HG03457 (cell line): ENCODE results near the gene SPRYD3.
"Not testable (repeated sequence)": the region's sequence is repeated elsewhere in the genome, so short reads cannot be mapped to it uniquely, and the experiment has no call there.

ENCODE experiments used
- ATAC-seq: cut with Tn5 transposase; IDR thresholded peaks from one replicate; pipeline ENCODE4 v1.9.1; 2021; ENCODE audit warnings: moderate number of reproducible peaks; ENCODE audit not compliant: unreplicated experiment

Gene SPRYD3

DNA sequence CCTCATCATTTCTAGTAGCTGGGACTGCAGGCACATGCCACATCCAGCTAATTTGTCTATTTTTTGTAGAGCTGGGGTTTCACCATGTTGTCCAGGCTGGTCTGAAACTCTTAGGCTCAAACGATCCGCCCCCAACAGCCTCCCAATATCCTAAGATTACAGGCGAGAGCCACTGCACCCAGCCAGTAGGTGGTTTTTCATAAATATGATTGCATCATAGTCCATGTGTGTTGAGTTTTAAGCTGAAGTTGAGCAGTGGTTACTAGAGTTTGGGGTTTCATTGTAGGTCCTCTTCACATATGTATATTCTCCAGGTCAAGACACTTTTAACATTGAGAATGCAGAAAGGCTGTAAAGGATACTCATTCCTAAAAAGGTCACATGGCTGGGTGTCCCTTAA is 42.4 kb downstream of the SPRYD3 start:
- no peak for ATAC-seq

DNA sequence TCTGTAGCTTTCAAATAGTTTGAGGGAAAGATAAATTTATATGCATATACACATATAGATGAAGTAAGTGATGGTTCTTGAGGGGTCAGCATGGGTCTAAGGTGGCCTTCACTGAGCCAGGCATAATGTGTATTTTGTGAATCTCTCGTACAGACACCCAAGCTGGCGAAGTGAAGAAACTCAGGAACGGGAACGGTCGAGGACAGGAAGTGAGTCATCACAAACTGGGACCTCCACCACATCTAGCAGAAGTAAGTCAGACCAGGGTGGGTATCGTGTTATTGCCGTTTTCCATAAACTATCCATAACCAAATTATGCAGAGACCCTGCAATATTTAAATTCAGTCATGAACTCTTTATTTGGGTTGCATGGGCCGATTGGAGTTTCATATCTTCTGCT is 44.7 kb downstream of the SPRYD3 start:
- no peak for ATAC-seq

DNA sequence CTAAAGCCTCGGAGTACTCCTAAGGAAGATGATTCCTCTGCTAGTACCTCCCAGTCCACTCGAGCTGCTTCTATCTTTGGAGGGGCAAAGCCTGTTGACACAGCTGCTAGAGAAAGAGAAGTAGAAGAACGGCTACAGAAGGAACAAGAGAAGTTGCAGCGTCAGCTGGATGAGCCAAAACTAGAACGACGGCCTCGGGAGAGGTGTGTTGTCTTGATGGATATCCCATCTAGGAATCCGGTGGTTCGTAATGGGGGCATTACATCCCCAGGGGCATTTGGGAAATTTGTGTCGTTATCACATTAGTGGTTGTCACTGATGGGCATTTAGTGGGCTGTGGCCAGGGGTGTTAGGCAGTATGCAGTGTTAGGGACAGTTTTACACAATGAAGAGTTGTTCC is 45.4 kb downstream of the SPRYD3 start:
- not testable (repeated sequence) for ATAC-seq

DNA sequence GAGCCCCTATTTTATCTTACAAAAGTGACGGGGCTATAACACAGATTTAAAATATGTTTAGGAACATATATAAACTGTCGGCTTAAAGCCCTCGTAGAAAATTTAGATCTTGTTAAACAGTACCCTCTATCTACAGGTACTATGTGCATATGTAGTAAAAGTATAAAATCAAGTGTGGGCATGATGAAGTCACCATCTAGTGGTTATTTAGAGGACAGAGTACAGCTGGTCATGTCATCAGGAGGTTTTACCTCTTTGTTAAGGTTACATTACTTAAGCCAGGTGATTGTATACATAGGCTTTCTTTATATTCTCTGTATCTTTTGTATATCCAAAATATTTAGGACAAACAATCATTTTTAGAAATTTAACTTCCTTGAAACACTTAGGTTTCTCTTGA is 47.6 kb downstream of the SPRYD3 start:
- ATAC-seq, result no peak

DNA sequence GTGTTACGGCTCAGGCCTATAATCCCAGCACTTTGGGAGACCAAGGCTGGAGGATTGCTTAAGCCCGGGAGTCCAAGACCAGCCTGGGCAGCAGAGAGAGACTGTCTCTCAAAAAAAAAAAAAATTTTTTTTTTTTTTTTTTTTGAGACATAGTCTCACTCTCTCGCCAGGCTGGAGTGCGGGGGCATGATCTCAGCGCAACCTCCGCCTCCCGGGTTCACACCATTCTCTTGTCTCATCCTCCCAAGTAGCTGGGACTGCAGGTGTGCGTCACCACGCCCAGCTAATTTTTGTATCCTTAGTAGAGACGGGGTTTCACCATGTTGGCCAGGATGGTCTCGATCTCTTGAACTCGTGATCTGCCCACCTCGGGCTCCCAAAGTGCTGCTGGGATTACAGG is 52.2 kb downstream of the SPRYD3 start:
- not testable (repeated sequence) for ATAC-seq

DNA sequence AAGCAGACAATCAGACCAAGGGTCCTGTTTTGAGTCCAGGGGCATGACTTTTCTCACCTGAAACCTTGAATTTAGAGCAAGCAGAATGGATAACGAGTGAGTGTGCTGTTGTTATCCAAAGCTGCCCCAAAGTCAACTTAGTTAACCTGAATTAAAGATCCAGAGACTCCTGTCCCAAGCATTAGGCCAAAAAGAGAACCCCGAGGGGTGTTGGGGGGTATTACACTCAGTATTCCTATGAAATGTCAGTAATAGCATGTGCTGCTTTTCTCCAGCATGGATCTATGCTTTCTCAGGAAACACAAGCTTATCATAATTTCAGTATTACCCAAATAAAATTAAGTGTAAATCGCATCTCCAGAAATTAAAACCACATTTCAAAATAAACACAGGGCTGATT is 53.9 kb downstream of the SPRYD3 start:
- ATAC-seq, result no peak

DNA sequence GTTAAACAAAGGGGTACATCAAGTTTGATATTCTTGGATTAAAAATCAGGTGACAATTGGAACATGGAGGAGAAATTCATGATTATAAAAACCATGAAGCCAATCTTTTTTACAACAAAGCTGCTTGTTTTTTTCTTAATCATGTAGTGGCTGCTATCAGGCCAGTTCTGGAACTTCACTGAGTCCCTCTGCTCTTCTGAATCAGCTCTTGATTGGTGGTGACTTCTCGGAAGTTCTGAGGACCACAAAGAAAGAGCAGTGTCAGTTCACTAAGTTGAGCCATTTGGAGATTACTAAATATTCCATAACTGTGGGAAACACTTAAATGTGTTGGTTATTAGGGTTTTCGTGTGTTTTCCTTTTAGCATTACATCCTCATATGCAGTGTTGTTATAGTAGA is 64.5 kb downstream of the SPRYD3 start:
- ATAC-seq, result no peak
